HepG2 (cell line): Measurements from ENCODE around the gene TMUB1. TPM values are rescaled to one million over a fixed set of nuclear protein-coding genes. Genes with fewer than 3 reads are reported as not detected.

Experiments used
- ARHGAP35 ChIP-seq: sonication (generic); formaldehyde crosslinking; IDR thresholded peaks from 2 replicates; pipeline ENCODE4 v1.9.0; 2022; ENCODE audit warnings: mild to moderate bottlenecking, inconsistent platforms, moderate library complexity, missing genetic modification reagents, borderline replicate concordance
- ARNT ChIP-seq: fragments of 450-650 bp; IDR thresholded peaks from 2 replicates; pipeline ENCODE4 v1.6.1; 2017
- EHMT2 ChIP-seq: fragments of 200-600 bp; sonication (generic); IDR thresholded peaks from 2 replicates; pipeline ENCODE4 v1.7.0; 2017; ENCODE audit warnings: antibody characterized with exemption, low read depth, low read length, borderline replicate concordance
- MAZ ChIP-seq, 2 experiments: sonication (generic) in 1 of 2; formaldehyde crosslinking in 1 of 2; IDR thresholded peaks; 2 replicates each; pipeline versions ENCODE4 v1.5.0 to v1.6.1; 2012 to 2020; ENCODE audit warnings: low read depth in 2 of 2, mild to moderate bottlenecking in 2 of 2, borderline replicate concordance in 1 of 2, improper control_type of control experiment in 1 of 2, low read length in 1 of 2, missing genetic modification reagents in 1 of 2, moderate library complexity in 1 of 2
- NCOA5 ChIP-seq: sonication (generic); formaldehyde crosslinking; IDR thresholded peaks from 2 replicates; pipeline ENCODE4 v1.4.0; 2020; ENCODE audit warnings: missing genetic modification reagents
- SIN3B ChIP-seq: fragments of 150-350 bp; IDR thresholded peaks from 2 replicates; pipeline ENCODE4 v1.6.1; 2014; ENCODE audit warnings: low read length
- polyA plus RNA-seq, 8 experiments: library from polyadenylated mRNA; depleted of rRNA in 3 of 8; stranded (reverse) in 7 of 8; unstranded in 1 of 8; fragments of >200 nt; fragmentation: Illumina TruSeq in 4 of 8; extraction: Trizol in 4 of 8; gene quantifications; 2 replicates each; pipeline versions ENCODE4 v1.2.1 to v1.2.3, GENCODE V29; 2011 to 2016; ENCODE audit warnings: low read depth in 4 of 8, missing spikeins in 1 of 8, mixed read lengths in 1 of 8; ENCODE audit not compliant: insufficient read depth in 1 of 8
- total RNA-seq, 5 experiments: library from RNA; depleted of rRNA; stranded (reverse); fragments of >200 nt; fragmentation: Illumina TruSeq; extraction: Trizol; gene quantifications; 2 replicates each; pipeline ENCODE4 v1.2.3, GENCODE V29; 2016; ENCODE audit warnings: low read depth in 1 of 5
- TF ChIP-seq, protein P1 (sequence below): sonication (generic); formaldehyde crosslinking; IDR thresholded peaks from 2 replicates; pipeline ENCODE4 v1.4.0; 2020; ENCODE audit warnings: missing genetic modification reagents, borderline replicate concordance
- TF ChIP-seq, protein P2 (sequence below): sonication (generic); formaldehyde crosslinking; IDR thresholded peaks from 2 replicates; pipeline ENCODE4 v1.8.1; 2023; ENCODE audit warnings: mild to moderate bottlenecking, inconsistent platforms, moderate library complexity, missing genetic modification reagents, borderline replicate concordance
- TF ChIP-seq, protein P3 (sequence below): sonication (generic); formaldehyde crosslinking; IDR thresholded peaks from 2 replicates; pipeline ENCODE4 v1.9.0; 2021; ENCODE audit warnings: missing genetic modification reagents, borderline replicate concordance
- TF ChIP-seq, protein P4 (sequence below): IDR thresholded peaks from 2 replicates; pipeline ENCODE4 v1.6.1; 2016; ENCODE audit warnings: missing compliant biosample characterization, missing genetic modification reagents, borderline replicate concordance

The TMUB1 gene
- total and polyA plus RNA-seq, 2 of the 13 experiments (the other 11 are each of a cell fraction or from before 2014, with no cell fraction given), result 44.8 to 51.6 TPM

DNA sequence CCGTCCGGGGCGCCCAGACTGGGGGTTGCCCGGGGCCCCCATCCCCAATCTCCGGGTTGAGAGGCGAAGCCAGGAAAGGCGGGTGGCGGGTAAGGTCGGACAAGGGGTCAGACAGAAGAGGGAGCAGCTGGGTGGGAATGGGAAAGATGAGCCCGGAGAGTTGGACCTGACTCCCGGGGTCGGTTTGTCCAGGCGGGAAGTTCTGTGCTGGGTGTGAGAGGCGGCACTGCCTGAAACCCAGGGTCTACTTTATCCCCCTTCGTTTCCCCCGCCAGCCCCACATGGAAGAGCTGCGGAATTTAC, 23.2 kb downstream of the TMUB1 start (continued):
- TF ChIP-seq, protein P1, sequence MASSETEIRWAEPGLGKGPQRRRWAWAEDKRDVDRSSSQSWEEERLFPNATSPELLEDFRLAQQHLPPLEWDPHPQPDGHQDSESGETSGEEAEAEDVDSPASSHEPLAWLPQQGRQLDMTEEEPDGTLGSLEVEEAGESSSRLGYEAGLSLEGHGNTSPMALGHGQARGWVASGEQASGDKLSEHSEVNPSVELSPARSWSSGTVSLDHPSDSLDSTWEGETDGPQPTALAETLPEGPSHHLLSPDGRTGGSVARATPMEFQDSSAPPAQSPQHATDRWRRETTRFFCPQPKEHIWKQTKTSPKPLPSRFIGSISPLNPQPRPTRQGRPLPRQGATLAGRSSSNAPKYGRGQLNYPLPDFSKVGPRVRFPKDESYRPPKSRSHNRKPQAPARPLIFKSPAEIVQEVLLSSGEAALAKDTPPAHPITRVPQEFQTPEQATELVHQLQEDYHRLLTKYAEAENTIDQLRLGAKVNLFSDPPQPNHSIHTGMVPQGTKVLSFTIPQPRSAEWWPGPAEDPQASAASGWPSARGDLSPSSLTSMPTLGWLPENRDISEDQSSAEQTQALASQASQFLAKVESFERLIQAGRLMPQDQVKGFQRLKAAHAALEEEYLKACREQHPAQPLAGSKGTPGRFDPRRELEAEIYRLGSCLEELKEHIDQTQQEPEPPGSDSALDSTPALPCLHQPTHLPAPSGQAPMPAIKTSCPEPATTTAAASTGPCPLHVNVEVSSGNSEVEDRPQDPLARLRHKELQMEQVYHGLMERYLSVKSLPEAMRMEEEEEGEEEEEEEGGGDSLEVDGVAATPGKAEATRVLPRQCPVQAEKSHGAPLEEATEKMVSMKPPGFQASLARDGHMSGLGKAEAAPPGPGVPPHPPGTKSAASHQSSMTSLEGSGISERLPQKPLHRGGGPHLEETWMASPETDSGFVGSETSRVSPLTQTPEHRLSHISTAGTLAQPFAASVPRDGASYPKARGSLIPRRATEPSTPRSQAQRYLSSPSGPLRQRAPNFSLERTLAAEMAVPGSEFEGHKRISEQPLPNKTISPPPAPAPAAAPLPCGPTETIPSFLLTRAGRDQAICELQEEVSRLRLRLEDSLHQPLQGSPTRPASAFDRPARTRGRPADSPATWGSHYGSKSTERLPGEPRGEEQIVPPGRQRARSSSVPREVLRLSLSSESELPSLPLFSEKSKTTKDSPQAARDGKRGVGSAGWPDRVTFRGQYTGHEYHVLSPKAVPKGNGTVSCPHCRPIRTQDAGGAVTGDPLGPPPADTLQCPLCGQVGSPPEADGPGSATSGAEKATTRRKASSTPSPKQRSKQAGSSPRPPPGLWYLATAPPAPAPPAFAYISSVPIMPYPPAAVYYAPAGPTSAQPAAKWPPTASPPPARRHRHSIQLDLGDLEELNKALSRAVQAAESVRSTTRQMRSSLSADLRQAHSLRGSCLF, result no peak
- TF ChIP-seq, protein P2, sequence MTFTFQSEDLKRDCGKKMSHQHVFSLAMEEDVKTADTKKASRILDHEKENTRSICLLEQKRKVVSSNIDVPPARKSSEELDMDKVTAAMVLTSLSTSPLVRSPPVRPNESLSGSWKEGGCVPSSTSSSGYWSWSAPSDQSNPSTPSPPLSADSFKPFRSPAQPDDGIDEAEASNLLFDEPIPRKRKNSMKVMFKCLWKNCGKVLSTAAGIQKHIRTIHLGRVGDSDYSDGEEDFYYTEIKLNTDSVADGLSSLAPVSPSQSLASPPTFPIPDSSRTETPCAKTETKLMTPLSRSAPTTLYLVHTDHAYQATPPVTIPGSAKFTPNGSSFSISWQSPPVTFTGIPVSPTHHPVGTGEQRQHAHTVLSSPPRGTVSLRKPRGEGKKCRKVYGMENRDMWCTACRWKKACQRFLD (CRISPR knock-in tag), result 0 out of 2 replicates have a peak, but pooled peaks have one; percentile 9
- TF ChIP-seq NCOA5 (no peak), ARHGAP35 (CRISPR knock-in tag) (no peak), ARNT (no peak), MAZ (IDR thresholded peaks at IDR 0.05; ENCODE audit: borderline replicate concordance, low read depth, low read length) (no peak), MAZ (CRISPR knock-in tag; IDR thresholded peaks at IDR 0.05; ENCODE audit: low read depth) (0 out of 2 replicates have a peak, but pooled peaks have one; percentile 16), EHMT2 (no peak), SIN3B (no peak)
- TF ChIP-seq, protein P3, sequence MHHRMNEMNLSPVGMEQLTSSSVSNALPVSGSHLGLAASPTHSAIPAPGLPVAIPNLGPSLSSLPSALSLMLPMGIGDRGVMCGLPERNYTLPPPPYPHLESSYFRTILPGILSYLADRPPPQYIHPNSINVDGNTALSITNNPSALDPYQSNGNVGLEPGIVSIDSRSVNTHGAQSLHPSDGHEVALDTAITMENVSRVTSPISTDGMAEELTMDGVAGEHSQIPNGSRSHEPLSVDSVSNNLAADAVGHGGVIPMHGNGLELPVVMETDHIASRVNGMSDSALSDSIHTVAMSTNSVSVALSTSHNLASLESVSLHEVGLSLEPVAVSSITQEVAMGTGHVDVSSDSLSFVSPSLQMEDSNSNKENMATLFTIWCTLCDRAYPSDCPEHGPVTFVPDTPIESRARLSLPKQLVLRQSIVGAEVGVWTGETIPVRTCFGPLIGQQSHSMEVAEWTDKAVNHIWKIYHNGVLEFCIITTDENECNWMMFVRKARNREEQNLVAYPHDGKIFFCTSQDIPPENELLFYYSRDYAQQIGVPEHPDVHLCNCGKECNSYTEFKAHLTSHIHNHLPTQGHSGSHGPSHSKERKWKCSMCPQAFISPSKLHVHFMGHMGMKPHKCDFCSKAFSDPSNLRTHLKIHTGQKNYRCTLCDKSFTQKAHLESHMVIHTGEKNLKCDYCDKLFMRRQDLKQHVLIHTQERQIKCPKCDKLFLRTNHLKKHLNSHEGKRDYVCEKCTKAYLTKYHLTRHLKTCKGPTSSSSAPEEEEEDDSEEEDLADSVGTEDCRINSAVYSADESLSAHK (CRISPR knock-in tag), result no peak
- TF ChIP-seq, protein P4, sequence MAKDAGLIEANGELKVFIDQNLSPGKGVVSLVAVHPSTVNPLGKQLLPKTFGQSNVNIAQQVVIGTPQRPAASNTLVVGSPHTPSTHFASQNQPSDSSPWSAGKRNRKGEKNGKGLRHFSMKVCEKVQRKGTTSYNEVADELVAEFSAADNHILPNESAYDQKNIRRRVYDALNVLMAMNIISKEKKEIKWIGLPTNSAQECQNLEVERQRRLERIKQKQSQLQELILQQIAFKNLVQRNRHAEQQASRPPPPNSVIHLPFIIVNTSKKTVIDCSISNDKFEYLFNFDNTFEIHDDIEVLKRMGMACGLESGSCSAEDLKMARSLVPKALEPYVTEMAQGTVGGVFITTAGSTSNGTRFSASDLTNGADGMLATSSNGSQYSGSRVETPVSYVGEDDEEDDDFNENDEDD (CRISPR knock-in tag), result no peak
